HG03064 (cell line): Measurements from ENCODE around the gene CENPS.
A peak's percentile ranks its signal among the peaks of the same experiment; 100 is the strongest.
"Not testable (repeated sequence)": the region's sequence is repeated elsewhere in the genome, so short reads cannot be mapped to it uniquely, and the experiment has no call there.

ENCODE experiments used
- ATAC-seq: cut with Tn5 transposase; IDR thresholded peaks from one replicate; pipeline ENCODE4 v1.9.1; 2021; ENCODE audit warnings: low read depth; ENCODE audit not compliant: unreplicated experiment

Gene CENPS

DNA sequence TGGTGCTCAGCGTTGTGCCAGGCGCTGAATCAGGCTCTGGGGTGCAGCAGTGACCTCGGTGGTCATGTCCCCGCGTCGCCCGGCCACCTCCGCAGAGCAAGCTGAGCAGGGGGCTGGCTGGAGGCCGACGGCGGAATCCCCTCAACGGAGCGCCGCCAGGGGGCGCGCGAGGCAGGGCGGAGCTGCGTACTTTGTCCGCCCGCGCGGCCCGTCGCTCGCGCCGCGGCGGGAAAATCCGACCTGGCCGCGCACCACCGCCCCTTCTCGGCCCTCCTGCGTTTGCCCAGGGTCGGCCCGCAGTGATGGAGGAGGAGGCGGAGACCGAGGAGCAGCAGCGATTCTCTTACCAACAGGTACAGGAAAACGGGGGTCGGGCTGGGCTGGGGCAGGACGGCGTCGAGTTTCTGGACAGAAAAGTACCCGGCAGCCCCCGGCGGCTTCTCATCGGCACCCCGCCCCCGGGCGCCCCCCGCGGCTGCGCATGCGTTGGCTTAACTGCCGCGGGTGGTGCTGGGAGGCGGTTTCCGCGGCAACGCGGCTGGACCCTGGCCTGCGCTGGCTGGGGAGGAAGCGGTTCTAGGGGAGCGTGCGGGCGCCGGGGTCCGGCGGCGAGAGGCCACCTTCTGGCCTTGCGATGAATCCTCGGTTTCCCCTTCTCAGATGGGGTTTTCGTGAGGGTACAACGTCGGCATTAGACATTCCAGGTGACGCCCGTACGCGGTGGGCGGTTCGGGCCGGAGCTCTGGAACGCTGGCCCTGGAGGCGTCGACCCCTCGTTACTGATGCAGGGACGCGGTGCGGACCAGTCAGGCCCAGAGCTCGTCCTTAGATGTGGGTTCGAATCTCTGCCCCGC is at the start of gene CENPS:
Gene CENPS (plus strand): TSS at position 218 of the 854 bp plus-strand sequence. CDS start 85 bp downstream, at position 303.
- ATAC-seq = peak; percentile 62

GRCh38 chr1:10380594-10381275 is 49.5 kb upstream of the CENPS start:
- ATAC-seq = no peak

GRCh38 chr1:10383630-10384029 is 46.6 kb upstream of the CENPS start:
- ATAC-seq = no peak

DNA sequence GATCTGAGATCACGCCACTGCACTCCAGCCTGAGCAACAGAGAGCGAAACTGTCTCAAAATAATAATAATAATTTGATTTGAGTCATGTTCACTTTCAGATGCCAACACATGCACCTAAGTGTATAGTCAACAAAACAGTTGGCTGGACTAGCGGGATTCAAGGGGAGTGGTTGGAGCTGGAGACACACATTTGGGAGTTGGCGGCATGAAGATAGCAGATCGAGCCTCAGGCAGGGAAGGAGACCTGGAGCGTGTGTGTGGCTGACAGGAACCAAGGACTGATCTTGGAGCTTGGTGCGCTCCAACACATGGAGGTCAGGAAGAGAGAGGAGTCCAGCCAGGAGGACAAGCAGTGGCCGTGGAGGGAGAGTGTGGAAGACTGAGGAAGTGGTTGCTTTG is 46.0 kb upstream of the CENPS start:
- ATAC-seq = no peak

GRCh38 chr1:10386761-10387676 is 43.2 kb upstream of the CENPS start:
- ATAC-seq = no peak

DNA sequence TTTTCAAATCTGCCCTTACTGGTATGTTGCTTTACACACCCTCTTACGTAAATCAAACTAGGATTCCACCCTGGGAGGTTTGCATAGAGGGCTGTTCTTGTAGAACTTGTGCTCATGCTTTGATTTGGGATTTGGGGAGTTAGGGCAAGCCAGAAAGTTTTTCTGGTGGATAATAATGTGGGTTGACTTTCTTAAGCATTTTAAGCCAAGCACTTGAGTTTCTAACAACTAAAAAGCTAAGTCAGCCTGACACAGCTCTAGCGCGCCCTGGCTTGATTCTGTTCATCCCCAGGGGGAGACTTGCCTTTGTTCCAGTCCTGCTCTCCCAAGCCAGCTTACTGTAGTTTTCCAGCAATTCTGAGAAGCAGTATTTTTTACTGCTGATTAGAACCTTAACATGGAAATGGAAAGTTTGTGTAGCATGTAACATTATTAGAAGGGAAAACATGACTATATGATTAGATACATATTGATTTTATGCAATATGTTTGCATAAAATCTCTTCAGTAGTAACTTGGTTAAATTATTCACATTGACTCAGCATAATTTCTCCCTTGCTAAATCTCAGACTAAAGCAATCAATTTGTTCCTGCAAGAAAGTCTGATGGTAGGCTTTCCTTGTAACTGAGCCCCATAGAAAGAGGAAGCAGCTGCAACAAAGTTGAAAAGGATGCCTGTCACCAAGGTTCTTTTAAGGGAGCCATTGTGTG is 42.4 kb upstream of the CENPS start:
- no peak for ATAC-seq

- no peak for ATAC-seq
These were observed 41.9 kb upstream of the CENPS start for GRCh38 chr1:10388387-10388715.

DNA sequence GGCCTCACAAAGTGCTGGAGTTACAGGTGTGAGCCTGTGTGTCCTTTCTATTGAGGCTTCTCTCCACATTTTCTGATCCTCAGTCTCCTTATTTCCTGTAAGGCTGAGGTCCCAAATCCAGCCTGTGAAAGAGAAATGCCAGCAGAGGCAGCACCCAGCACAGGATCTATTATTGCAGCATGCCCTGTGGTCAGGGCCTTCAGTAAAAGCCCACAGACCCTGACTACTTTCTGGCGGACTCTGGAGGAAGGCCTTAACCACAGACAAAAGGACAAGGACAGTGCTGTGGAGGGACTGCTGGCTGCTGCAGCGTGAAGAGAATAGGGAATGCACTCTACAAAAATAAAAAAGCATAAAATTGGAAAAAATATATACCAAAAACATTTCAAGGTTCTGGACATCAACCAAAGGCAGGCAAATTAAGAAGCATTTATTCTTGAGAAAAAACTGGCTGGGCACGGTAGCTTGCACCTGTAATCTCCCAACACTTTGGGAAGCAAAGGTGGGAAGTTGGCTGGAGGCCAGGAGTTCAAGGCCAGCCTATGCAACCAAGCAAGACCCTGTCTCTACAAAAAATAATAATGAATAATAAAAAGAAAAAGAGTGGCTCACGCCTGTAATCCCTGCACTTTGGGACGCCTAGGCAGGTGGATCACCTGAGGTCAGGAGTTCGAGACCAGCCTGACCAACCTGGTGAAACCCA is 40.8 kb upstream of the CENPS start:
- no peak for ATAC-seq

DNA sequence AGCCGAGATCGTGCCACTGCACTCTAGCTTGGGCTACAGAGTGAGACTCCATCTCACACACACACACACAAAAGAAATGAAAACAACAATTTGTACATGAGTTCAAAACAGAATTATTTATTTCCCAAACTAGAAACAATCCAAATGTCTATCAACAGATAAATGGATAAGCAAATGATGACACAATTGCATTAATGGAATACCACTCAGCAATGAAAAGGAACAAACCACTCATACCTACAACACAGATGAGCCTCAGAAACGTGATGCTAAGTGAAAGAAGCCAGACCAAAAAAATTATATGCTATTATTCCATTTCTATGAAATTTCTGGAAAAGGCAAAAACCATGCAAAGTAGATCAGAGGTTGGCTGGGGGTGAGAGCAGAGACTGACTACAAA is 33.4 kb upstream of the CENPS start:
- ATAC-seq = no peak

GRCh38 chr1:10398278-10398733 is 31.9 kb upstream of the CENPS start:
- no peak for ATAC-seq

- peak; percentile 93 for ATAC-seq
These were observed 31.3 kb upstream of the CENPS start, which contains the start of gene PGD for GRCh38 chr1:10398734-10399443. Gene PGD, plus strand, starts transcription at chr1:10399064. Its CDS starts 54 bp downstream, at chr1:10399118.

GRCh38 chr1:10399444-10399941 is 30.7 kb upstream of the CENPS start:
- no peak for ATAC-seq

GRCh38 chr1:10400013-10400412 is 30.2 kb upstream of the CENPS start:
- ATAC-seq = no peak

GRCh38 chr1:10401281-10401680 is 29.0 kb upstream of the CENPS start:
- no peak for ATAC-seq

DNA sequence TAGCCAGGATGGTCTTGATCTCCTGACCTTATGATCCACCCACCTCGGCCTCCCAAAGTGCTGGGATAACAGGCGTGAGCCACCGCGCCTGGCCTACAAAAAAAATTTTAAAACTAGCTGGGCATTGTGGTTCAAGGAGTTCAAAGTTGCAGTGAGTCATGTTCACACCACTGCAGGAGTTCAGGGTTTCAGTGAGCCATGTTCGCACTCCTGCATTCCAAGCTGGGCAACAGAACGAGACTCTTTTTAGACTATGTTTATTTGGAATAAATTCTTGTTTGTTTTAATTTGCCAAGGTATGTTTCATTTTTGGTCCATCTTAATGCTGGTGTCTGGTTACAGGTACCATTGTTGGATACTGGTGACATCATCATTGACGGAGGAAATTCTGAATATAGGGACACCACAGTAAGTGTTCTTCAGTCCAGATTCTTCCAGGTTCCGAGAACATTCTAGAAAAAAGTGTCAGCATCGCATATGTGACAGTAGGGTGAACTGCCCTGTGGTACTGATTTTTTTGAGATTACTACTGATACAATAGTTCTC is 27.4 kb upstream of the CENPS start:
- no peak for ATAC-seq

DNA sequence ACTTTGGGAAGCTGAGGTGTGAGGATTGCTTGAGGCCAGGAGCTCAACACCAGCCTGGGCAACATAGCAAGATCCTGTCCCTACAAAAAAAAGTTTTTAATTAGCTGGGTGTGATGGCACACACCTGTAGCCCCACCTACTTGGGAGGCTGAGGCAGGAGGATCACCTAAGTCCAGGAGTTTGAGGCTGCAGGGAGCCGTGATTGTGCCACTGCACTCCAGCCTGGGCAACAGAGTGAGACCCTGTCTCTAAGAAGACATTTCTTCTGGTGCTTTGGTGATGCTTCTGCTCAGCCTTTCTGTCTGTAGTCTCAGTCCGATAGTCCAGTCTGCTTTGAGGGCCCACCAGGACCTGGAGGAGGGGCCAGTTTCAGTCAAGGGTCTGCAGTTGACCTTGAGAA is 23.0 kb upstream of the CENPS start:
- ATAC-seq = no peak

GRCh38 chr1:10415211-10415930 is 14.9 kb upstream of the CENPS start:
- ATAC-seq = no peak

DNA sequence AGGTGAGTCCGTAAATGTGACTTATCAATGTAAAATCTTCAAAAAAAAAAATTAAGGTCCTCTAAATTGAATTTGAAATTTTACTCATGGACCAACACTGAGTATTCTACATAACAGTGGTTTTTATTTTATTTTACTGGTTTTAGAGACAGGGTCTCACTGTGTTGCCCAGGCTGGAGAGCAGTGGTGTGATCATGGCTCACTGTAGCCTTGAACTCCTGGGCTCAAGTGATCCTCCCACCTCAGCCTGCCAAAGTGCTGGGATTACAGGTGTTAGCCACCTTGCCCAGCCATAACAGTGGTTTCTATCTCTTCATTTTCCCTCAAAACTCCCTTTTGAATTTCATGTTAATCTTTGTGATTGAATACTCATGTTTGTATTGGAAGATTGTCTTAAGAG is 14.3 kb upstream of the CENPS start:
- ATAC-seq = not testable (repeated sequence)
